AG08395 (cell line): ENCODE data around the gene ROR1.

Experiments
- DNase-seq: peaks from one replicate; pipeline ENCODE4 v3.0.0; 2012; ENCODE audit warnings: mixed read lengths, low spot score

ROR1 gene

GRCh38 chr1:63825111-63825510 lies 51.3 kb downstream of the ROR1 start:
- DNase-seq: no peak

GRCh38 chr1:63826246-63826861 lies 52.5 kb downstream of the ROR1 start:
- DNase-seq: peak; percentile 38

GRCh38 chr1:63827411-63828321 lies 53.8 kb downstream of the ROR1 start:
- DNase-seq: peak; percentile 50

GRCh38 chr1:63828322-63829044 lies 54.7 kb downstream of the ROR1 start:
- no peak for DNase-seq

- peak; percentile 53 for DNase-seq
These were observed 55.8 kb downstream of the ROR1 start for GRCh38 chr1:63829349-63830327.

- no peak for DNase-seq
These were observed 57.6 kb downstream of the ROR1 start for GRCh38 chr1:63831409-63831808.

GRCh38 chr1:63833363-63834119 lies 59.7 kb downstream of the ROR1 start:
- no peak for DNase-seq

- no peak for DNase-seq
These were observed 61.3 kb downstream of the ROR1 start for GRCh38 chr1:63835128-63835527.

- no peak for DNase-seq
These were observed 62.6 kb downstream of the ROR1 start for GRCh38 chr1:63836374-63836773.

- no peak for DNase-seq
These were observed 63.0 kb downstream of the ROR1 start for GRCh38 chr1:63836830-63837229.

- no peak for DNase-seq
These were observed 69.2 kb downstream of the ROR1 start for GRCh38 chr1:63843010-63843409.

- no peak for DNase-seq
These were observed 70.1 kb downstream of the ROR1 start for GRCh38 chr1:63843884-63844283.

GRCh38 chr1:63845346-63845745 lies 71.5 kb downstream of the ROR1 start:
- DNase-seq: no peak

- DNase-seq: no peak
These were observed 73.6 kb downstream of the ROR1 start for GRCh38 chr1:63847308-63847910.

GRCh38 chr1:63848733-63849132 lies 74.9 kb downstream of the ROR1 start:
- no peak for DNase-seq

GRCh38 chr1:63849149-63849548 lies 75.3 kb downstream of the ROR1 start:
- DNase-seq: no peak

GRCh38 chr1:63854091-63854490 lies 80.3 kb downstream of the ROR1 start:
- no peak for DNase-seq

- DNase-seq: no peak
These were observed 82.1 kb downstream of the ROR1 start for GRCh38 chr1:63855942-63856341.

GRCh38 chr1:63856924-63857323 lies 83.1 kb downstream of the ROR1 start:
- no peak for DNase-seq

GRCh38 chr1:63857478-63857877 lies 83.7 kb downstream of the ROR1 start:
- no peak for DNase-seq
